ENCODE measurements around the gene SHROOM4.

Gene SHROOM4

GRCh38 chrX:50705042-50705441 is 109.0 kb downstream of the SHROOM4 start:
- DNase-seq: peak; percentile 8

DNA sequence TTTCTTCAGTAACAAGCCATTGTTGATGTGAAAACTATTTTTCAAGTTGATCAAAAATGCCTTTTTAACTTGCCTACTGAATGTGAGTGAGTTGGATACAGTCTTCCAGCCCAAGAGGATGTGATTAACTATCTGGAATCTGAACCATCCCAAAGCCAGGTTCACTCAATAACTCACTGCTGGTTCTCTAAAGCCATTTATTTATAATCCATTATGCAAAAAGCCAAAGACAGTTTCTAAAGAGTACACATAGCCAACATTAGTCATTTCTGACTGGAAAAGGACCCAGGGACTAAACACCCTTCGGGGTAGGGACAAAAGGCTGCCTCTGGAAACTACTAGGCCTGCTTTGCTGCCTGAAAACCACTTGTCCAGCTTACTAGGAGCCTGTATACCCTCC is 109.6 kb downstream of the SHROOM4 start:
- DNase-seq: no peak

DNA sequence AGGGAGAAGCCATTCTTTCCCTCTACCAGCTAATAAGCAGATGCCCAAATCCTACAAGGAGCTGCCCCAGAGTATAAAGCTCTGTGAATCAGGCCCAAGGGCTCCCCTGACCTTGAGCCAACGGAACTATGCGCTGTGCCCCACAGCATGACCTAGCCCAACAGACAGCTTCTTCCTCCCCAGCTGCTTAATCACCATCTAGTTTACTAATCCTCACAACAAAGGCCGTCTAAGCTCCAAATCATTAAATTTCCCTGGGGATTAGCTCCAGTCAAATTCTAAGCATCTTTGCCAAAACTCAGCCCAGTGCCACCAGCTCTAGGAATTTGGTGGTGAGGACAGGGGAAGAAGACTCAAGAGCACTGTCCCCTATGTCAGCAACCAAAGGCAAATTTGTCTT is 113.1 kb downstream of the SHROOM4 start:
- DNase-seq: no peak

DNA sequence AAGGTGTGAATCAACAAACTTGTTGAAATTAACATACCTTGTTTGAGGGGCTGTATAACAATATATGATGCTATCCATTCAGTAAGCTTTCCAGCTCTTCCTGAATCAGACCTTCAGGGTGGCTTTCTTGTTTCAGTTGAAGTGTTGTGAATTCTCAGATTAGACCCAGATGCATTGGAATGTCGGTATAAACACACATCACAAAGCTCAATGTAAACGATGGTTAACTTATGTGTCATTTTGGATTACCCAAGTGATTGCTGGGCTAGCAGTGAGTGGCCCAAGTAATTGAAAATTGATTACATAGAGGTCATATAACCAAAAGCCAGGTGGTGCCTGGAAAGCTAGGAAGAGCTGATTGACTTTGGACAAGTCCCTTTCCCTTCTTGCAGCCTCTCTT is 115.0 kb downstream of the SHROOM4 start:
- DNase-seq: no peak

DNA sequence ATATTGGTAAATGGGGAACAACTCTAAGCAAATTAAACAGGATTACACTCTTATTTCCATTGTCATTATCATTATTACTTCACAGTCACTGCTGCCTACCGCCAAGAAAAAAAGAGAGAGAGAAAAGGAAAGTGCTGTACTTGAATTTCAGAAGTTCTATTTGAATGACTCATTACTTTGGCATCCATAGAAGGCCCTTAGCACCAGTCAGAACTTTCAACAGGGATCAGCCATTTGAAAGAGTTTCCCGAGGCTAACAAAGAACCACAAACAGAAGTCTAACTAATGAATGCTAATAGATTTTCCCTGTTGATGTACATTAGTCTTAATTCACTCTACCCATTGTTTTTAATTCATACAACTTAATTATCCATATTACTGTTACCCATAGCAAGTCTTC is 116.3 kb downstream of the SHROOM4 start:
- no peak for DNase-seq

- DNase-seq: peak; percentile 40
Measured at GRCh38 chrX:50691820-50692219, 122.2 kb downstream of the SHROOM4 start.

- DNase-seq: no peak
Measured at GRCh38 chrX:50684871-50685270, 129.1 kb downstream of the SHROOM4 start.

DNA sequence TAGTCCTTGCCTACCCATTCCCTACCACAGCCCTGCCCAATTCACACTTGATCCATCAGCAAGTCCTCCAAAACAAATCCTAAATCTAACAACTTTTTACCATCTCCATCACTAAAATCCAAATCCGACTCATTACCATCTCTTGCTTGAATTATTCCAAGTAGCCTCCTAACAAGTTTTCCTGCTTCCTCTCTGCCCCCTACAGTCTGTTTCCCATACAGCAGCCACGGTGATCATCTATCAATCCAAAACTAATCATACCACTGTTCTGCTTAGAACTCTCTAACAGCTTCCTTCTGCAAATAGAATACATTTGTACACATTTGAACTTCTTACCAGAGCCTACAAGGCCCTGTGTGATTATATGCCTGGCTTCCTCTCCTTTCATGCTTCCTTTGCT is 133.0 kb downstream of the SHROOM4 start:
- DNase-seq: no peak

DNA sequence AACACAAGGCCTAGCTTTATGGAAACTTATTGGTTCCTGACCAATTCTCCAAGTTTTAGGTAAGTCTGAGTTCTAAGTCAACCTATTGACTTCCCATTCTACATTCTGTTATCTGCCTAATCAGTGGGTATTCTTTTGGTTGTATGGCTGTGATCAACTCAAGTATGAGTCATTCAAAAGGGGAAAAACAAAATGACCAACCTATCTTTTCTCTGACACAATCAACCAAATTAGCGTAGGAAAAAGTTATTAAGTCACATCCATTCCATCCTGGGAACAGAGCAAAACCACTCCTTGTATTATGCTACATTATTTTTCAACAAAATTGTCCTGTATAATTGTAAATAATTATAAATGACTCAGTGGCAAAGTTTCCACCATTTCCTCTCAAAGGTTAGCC is 136.2 kb downstream of the SHROOM4 start:
- no peak for DNase-seq

GRCh38 chrX:50671661-50672060 is 142.3 kb downstream of the SHROOM4 start:
- DNase-seq: no peak

DNA sequence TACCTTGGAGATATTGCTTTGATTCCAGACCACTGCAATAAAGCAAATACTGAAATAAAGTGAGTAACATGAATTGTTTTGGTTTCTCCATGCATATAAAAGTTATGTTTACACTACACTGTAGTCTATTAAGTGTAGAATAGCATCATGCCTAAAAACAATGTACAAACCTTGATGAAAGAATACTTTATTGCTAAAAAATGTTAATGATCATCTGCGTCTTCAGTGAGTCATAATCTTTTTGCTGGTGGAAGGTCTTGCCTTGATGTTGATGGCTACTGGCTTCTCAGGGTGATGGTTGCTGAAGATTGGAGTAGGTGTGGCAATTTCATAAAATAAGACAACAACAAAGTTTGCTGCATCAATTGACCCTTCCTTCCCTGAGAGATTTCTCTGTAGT is 145.1 kb downstream of the SHROOM4 start:
- no peak for DNase-seq

DNA sequence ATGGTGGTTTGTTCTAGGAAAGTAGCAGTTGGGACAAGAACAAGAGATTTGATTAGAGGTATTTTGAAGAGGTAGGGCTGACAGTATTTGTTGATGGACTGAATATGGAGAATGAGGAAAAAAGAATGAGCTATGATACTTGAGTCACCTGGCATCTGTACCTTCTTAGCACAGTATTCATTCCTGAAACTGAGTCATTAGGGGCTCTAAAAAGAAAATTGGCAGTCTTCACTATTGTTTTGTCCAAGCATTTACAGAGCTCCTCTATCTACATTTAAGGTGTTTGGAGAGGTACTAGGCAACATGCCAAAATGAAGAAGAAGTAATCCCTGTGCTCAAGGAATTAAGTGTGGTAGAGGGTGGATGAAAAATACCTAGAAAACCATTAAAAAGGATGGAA is 165.8 kb downstream of the SHROOM4 start:
- DNase-seq: no peak

- no peak for DNase-seq
Measured at GRCh38 chrX:50644496-50644895, 169.5 kb downstream of the SHROOM4 start.

GRCh38 chrX:50643525-50644137 is 170.4 kb downstream of the SHROOM4 start:
- no peak for DNase-seq

- DNase-seq: no peak
Measured at GRCh38 chrX:50638123-50638522, 175.9 kb downstream of the SHROOM4 start.

DNA sequence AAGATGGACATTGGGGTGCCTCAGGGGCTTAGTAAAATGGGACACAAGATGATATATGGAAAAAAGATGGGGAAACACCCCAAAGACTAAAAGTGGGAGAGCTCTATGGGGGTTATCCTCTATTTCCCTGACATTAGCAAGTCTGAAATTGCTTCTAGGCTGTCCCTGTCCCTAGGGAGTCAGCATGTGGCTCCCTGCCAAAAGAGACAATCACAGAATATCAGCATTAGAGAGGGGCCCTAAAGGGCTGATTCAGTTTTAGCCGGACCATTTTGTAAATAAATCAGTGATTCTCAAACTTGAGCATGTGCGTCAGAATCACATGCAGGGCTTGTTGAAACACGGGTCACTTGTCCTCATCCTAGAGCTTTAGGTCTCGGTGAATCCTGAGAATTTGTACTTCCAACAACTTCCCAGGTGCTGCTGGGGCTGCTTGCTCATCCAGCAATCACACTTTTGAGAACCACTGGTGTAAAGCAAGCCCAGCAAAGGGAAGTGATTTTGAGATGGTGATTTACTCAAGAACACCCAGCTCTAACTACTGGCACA is 178.1 kb downstream of the SHROOM4 start:
- DNase-seq: no peak

DNA sequence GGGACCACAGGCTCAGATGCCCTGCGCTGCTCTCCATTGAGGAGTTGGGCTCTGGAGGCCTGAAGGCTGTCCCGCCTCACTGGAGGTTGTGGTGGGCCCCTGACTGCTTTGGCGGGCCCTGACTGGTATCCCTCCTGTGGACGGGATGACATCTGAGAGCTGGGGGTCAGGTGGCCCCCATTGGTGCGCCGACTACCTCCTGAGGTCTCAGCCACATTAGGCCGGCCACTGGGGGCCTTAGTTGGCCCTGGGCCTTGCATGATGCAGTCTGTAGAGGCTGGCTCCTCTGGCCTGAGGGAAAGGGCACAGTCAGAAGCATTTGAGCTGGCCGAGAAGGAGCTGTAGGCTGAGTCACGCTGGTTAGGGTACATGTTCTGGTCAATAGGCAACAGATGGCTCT is 178.8 kb downstream of the SHROOM4 start:
- no peak for DNase-seq

DNA sequence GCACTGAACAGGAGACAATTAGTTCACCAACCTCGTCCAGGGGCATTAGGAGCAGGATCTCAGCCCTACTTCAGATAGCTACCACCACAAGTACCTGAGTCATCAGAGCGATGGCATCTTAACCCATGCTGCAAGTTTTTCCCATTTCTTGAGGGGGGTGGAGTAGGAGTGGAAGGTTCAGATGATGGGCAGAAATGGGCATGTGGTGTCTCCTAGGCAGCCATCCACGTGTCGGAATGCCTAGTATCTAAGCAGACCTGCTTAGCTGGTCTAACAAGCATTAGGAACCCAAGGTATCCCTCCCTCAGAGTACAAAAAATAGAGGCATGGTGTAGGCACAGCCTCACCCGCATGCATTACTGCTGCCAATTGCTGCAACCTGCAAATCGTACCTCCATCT is 184.2 kb downstream of the SHROOM4 start:
- no peak for DNase-seq

DNA sequence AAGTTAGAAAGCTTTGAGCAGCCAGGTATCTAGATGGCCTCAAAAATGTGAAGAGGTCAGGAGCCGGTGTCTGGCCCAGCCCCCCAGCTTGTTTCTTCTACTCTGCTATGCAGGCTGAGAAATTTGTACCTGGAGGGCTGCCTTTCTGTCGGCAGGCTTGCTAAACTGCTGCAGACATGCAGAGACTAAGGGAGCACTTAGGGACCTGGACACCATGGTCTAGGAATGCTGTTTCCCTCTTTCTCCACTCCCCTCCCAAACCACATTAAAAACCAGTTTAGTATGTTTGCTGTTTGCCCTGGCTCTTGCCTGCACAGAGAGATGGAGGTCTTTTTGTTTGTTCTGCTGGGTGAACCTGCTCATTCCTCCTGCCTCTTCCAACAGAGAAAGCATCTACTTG is 186.3 kb downstream of the SHROOM4 start:
- DNase-seq: no peak

DNA sequence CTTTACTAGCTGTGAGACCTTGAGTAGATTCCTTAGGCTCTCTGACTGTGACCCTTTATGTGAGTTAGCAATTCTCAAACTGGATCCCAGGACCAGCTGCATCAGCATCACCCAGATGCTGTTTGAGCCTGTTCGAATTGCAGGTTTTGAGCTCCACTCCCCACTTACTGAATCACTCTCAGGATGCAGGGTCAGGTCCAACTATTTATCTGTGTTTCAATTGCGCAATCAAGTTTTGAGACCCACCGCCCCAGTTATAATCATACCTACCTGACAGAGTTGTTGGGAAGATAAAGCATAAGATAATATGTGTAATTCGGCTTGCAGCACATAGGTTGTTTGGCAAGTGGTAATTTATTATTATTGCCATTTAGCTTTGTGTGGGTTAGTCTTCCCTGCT is 187.6 kb downstream of the SHROOM4 start:
- no peak for DNase-seq

- DNase-seq: no peak
Measured at GRCh38 chrX:50622751-50623150, 191.2 kb downstream of the SHROOM4 start.

GRCh38 chrX:50618788-50619558 is 195.0 kb downstream of the SHROOM4 start:
- no peak for DNase-seq

DNA sequence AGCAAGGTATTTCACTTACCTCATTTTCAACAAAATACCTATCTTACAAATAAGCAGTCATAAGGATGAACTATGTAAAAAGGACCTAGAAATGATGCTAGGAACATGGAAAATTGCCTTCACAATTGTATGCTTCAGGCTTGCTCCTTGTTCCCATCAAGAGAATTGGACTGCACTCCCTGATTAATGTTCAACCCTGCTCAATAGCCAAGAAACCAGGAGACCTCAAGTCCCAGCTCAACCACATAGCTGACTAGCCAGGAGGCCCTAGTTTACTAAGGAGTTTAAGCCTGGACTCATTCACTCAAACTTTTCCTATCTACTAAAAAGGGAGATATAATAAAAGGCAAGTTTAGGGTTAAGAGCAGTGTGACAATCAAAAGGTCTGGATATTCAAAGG is 196.8 kb downstream of the SHROOM4 start:
- no peak for DNase-seq

DNA sequence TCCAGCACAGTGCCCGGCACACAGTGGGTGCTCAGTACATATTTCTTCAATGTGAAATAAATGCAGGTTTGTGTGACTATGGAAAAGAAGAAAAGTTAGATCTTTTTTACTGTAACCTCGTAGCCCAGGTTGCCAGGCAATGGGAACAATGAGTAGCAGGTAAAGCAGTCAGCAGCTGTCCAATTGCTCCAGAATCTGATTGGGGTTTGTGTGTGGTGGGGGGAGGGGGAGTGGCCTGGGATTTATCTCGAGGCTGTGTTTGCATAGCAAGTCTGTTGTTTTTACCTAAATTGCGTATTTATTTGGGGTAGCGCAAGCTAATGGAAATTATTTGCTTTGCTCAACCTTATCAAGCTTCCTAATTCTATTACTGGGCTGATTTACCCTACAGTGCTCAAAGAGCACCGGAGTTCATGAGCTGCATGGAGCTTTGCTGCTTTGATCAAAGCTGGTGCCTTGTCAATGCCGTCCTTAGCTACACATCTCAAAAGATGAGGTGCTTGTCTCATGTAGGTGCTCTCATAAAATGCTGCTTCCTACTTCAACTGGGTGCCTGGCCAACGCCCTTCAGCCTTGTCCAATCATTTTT is 198.3 kb downstream of the SHROOM4 start:
- DNase-seq: no peak
